HEK293 (cell line): Measurements from ENCODE around the gene POLA2.

ENCODE experiments used
- CTCF ChIP-seq: fragments of 450-650 bp; formaldehyde crosslinking; IDR thresholded peaks from 2 replicates; pipeline ENCODE4 v1.5.1; 2016; ENCODE audit warnings: missing biosample characterization, missing genetic modification characterization
- ELK4 ChIP-seq: IDR thresholded peaks from 2 replicates; pipeline ENCODE4 v1.6.1; 2011; ENCODE audit warnings: mild to moderate bottlenecking, low read depth, low read length, borderline replicate concordance
- KLF17 ChIP-seq: fragments of 450-650 bp; formaldehyde crosslinking; IDR thresholded peaks from 2 replicates; pipeline ENCODE4 v1.5.1; 2016; ENCODE audit warnings: missing biosample characterization, missing genetic modification characterization
- TRIM28 ChIP-seq: IDR thresholded peaks from 2 replicates; pipeline ENCODE4 v1.6.1; 2011; ENCODE audit warnings: low read length, control low read depth, borderline replicate concordance
- YY1 ChIP-seq: fragments of 450-650 bp; formaldehyde crosslinking; IDR thresholded peaks from 2 replicates; pipeline ENCODE4 v1.5.1; 2018; ENCODE audit warnings: missing biosample characterization, missing genetic modification characterization
- ZBTB8A ChIP-seq: fragments of 450-650 bp; formaldehyde crosslinking; IDR thresholded peaks from 2 replicates; pipeline ENCODE4 v1.5.1; 2016; ENCODE audit warnings: missing biosample characterization, missing genetic modification characterization
- ZFP37 ChIP-seq: fragments of 450-650 bp; formaldehyde crosslinking; IDR thresholded peaks from 2 replicates; pipeline ENCODE4 v1.5.1; 2016; ENCODE audit warnings: missing biosample characterization, missing genetic modification characterization
- ZIC2 ChIP-seq: fragments of 450-650 bp; formaldehyde crosslinking; IDR thresholded peaks from 2 replicates; pipeline ENCODE4 v1.5.1; 2016; ENCODE audit warnings: missing biosample characterization, missing genetic modification characterization
- ZNF174 ChIP-seq: fragments of 450-650 bp; formaldehyde crosslinking; IDR thresholded peaks from 2 replicates; pipeline ENCODE4 v1.5.0; 2017; ENCODE audit warnings: missing biosample characterization, mild to moderate bottlenecking, missing genetic modification characterization
- ZNF423 ChIP-seq: fragments of 450-650 bp; formaldehyde crosslinking; IDR thresholded peaks from 2 replicates; pipeline ENCODE4 v1.5.1; 2016; ENCODE audit warnings: missing biosample characterization, missing genetic modification characterization

GRCh38 chr11:65310736-65311135 lies 49.0 kb downstream of the POLA2 start:
- TF ChIP-seq CTCF (tag by site-specific recombination) (no peak), ZBTB8A (tag by site-specific recombination) (no peak), ZIC2 (tag by site-specific recombination) (no peak), ELK4 (no peak), KLF17 (no peak), ZNF423 (tag by site-specific recombination) (no peak), YY1 (tag by site-specific recombination) (no peak), TRIM28 (no peak), ZNF174 (tag by site-specific recombination) (no peak), ZFP37 (tag by site-specific recombination) (no peak)
